ENCODE data around the gene OMP.

Gene OMP

DNA sequence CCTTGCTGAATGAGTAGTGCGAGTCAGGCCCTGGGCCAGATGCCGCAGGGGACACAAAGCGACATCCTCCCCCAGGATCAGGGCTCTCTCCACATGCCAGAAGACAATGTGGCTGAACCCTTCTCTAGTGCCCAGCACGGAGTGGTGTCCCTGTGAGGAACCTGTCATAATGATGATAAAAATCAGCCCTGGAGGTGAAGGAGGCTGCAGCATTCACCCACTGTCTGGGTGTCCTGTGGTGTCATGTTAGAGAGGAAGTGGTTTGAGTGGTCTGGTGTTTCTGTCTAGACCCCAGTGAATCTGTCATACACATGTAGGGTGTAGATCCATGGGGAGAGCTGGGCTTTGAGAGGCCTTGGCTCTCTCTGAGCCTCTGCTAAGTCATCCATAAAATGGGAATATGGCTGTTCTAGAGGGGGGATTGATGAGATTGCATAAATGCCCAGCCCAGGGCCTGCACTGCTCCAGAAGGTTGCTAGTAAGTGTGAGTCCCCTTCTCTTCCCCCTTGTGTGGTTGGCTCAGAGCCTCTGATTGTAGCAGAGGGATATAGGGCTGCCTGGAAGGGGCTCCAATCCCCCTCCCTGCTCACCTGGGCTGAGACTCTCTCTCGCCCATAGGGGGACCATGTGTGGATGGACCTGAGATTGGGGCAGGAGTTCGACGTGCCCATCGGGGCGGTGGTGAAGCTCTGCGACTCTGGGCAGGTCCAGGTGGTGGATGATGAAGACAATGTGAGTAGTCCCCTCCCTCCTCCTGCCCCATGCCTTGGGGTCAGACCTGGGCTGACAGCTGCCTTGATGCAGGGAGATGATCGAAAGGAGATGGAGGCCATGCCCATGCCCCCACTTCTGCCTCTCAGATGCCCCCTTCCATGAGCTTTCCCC, 39.7 kb downstream of the OMP start:
- DNase-seq (ENCODE audit: low read depth) = no peak

DNA sequence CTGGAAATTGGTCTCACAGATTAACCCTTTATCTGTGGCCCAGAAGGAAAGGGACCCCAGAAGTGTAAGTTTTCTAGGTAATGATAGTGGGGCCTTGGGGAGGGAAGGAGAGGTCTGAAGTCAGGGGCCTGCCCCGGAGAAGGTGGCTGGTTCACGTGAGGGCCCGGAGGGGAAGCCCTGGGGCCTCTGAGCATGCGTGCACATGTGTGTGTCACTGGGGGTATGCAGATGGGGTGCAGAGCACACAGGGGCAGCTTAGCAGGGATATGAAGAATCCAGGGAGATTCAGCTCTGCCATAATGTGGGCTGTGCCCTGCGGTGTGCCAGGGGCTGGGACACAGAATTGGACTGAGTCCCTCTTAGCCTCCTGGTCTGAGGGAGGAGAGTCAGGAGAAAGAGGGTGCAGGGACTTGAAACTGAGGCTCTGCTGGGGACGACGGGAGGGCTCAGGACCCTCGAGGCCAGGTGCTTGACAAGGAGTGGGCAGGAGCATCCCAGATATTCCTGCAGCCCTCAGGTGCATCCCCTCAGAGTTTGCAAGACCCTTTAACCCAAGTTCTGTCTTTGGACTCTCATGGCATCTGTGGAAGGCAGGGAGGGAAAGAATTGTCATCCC, 40.9 kb downstream of the OMP start:
- DNase-seq (ENCODE audit: low read depth) = no peak

DNA sequence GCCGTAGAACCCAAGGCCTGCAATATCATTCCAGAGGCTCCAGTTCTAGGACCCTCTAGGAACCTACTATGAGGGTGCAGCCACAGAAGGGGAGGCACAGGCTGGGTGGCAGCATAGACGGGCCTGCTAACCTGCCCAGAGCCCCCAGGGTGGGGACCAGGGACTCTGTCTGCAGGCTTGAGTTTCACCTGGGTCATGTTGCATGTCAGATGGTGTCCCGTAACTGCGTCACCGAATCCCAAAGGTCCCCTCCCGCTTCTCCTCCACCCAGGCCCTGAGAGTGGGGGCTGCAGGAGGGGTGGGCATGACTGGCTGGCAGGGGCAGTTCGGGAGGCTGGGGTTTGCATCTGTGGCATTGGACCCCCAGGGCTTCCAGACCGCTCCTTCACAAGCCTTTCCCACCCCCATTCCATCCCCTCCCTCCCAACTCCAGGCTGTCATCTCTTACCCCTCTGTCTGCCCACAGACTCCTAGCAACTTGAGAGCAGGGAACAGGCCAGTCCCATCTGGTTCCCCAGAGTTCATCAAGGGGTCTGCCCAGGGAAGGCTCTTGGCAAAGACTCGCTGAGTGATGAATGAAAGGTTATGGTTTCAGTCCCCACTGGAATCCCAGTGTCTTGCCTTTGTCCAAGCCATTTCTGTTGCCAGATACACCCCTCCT, 41.7 kb downstream of the OMP start:
- no peak for DNase-seq (ENCODE audit: low read depth)

DNA sequence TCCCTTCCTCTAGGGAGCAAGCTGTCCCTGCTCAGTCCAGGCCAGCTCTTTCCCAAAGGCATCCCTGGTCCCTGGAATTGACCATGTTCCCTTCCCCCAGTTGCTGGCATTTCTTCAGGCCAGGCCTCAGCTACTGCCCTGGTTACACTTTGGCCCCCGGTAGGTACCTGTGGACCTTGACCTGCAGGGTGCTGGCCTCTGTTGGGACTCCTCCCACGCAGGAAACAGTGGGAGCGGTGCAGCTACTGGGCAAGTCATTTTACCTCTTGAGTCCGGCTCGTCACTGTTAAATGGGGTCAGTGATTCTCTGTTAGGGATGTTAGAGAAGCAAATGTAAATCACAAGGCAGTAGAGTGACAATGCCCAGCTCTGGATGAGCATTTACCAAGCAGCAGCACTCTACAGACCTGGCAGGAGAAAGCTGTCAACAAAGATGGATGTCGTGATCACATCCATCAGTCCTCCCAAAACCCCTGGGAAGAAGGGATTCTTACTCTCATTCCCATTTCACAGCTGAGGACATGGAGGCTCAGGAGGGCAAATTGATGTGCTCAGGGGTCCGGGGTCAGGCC, 42.3 kb downstream of the OMP start:
- no peak for DNase-seq (ENCODE audit: low read depth)

DNA sequence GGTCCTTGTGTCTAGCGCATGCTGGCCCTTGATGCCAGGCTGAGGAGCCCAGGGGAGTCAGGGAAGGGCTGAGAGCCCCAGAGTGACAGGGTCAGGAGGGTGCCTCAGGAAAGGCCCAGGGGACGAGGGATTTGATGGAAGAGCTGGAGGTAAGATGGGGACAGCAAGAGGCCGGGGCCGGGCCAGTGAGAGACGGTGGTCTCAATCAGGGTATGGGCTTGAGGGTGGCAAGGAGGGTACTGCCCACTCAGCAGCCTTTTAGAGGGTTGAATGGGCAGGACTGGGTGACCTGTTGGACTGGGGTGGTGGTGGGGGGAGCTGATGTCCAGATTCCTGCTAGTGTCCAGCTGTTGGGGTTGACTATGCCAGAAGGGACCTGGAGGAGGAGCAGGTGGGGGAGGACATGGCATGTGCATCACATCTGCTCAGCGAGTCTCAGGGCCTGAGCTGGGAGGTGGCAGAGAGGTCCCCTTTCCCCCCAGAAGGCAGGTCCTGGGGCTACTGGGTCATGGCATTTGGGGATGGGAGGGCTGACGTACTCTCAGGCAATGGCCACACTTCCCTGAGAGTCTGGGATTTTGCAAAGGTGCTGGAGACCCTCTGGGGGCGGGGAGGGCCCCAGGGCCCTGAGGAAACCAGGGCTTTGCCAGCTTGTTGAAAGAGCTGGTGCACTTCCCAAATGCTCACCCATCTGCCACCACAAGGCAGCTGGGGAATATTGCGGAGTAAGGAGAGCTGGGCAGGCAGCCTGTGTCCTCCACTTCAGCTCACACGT, 43.8 kb downstream of the OMP start:
- DNase-seq (ENCODE audit: low read depth) = no peak

DNA sequence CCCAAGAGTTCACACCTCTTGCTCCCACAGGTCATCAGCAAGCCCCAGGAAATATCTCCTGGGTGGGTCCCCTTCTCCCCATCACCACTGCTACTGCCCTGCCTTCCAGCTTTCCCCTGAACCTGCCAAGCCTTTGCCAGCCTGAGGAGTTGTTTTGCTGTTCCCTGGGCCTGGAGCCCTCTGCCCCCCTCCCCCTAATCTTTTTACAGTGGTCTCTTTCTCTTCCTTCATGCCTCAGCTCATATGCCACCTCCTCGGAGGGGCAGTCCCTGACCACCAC, 44.3 kb downstream of the OMP start:
- DNase-seq (ENCODE audit: low read depth) = no peak

DNA sequence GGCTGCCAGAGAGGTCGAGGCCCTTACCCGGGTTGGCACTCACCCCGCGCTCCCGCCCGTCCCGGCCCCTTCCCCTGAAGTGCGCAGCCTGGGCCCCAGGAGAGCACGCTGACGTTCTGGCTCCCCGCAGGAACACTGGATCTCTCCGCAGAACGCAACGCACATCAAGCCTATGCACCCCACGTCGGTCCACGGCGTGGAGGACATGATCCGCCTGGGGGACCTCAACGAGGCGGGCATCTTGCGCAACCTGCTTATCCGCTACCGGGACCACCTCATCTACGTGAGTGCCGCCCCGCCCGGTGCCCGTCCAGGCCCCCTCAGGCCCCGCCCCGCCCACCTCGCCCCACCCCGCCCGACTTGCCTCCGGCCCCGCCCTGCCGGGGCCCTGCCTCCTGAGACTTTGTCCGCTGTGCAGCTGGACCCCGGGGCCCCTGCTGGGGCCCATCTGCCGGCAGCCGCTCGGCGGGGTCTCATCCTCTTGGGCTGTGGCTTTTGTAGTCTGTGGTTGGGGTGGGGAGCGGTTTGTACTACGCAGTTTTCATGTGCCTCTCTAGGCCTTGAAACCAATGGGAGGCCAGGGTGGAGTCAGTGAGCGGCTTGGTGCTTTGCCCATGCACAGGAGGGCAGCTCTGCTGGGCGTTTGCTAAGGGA, 45.2 kb downstream of the OMP start:
- DNase-seq (ENCODE audit: low read depth) = no peak

DNA sequence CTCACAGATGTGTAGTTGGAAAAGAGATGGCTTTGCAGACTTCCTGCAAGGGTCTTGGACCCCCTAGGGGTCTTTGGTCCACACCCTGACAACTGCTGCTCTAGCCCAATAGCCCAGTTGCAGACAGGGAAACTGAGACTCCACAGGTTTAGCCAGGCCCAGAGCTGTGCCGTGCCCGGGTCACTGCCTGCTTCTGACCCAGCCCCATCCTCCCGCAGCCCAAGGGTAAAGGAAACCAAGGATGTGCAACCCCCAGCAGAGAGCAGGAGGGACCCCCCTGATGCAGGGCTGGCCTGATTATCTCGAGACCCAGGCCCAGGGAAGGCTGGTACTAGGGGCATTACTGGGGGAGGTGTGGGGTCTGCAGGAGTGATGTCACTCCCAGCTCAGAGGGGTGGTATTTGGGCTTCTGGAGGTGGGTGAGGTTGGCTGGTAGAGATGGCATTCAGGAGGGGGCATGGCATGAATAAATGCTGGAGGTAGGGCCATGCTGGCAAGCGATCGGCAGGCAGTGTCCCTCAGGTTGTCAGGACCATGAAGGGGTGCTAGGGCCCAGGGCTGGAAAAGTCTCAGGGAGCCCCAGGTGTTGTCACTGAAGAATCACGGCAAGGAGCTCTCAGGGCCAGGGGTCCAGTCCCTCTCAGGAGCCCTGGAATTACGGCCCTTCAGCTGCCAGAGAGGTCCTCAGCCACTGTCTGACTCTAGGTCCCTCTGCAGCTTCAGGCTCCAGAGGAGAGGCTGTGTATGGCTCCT, 46.5 kb downstream of the OMP start:
- DNase-seq (ENCODE audit: low read depth) = no peak

DNA sequence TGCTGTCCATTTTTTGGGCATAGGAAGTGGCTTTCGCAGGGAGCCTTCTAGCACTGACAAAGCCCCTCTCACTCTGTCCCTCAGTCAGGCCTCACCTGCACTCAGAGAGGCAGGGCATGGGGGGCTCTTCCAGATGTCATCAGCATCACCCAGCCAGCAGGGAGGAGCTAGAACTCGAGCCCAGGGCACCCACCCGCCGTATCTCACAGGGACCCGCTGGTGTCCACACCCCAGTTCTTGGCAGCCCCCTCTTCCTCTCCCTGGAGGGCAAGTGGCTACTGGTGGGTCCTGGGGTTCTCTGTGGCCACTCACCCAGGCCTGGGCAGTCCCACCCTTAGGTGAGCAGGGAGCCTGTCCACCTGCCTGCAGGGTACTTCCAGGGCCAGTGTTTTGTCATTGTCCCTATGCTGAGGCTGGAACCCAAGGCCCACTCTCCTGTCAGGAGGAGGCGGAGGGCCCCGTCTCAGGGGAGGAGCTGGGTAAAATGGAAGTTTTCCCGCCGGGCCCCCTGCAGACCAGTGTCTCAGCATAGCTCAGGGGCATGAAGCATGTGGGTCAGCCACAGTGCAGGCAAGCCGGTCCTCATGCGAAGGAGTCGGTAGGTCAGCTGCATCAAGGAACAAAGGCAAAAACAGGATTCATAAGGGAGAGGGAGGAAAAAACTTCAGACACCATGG, 47.2 kb downstream of the OMP start:
- DNase-seq (ENCODE audit: low read depth) = no peak

DNA sequence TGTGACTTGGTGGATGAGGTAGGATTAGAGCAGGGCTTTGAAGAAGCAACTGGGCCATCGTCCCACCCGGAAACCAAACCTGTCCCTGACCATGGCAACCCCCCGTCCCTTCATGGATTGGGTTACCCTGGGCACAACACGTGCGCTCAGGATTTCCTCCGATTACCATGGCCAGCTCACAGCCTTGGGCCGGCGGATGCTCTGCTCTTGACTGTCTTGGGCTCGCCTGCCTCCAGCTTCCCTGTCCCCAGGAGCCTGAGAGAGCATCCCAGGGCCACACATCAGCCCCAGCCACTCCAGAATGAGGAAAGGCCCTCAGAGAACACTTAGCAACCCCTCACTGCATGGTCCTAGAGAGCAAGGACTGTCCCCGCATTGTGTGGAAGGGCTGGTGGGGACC, 48.2 kb downstream of the OMP start:
- DNase-seq (ENCODE audit: low read depth) = no peak

DNA sequence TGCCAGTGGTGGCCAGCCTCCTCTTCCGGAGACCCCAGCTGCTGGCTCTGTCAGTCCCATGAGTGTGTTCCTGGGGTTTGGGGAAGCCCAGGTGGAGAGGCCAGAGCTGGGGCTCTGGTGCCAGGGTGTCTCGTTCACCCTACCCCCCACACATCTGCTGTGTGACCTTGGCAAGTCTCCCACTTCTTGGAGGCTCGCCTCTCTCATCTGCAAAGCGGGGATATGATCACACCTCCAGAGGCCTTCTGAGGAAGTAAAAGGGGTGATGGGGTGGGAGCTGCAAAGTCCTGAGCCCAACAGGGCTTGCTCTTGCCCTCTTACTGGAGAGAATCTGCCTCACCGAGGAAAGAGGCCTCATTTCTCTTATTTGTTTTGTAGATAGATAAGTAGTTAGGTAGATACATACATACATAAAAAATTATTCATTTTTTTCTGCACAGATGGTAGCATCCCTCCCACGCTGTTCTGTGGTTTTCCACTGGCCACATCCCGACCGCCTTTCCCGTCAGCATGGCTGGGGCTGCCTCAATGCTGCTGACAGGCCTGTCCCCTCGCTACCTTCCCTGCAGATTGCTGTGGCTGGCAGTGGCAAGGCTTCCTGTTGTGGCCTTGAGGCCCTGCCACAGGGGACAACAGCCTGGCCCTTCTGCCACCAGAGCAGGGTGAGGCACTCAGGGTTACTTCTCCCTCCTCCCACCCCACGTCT, 49.3 kb downstream of the OMP start:
- peak; percentile 26 for DNase-seq (ENCODE audit: low read depth)

DNA sequence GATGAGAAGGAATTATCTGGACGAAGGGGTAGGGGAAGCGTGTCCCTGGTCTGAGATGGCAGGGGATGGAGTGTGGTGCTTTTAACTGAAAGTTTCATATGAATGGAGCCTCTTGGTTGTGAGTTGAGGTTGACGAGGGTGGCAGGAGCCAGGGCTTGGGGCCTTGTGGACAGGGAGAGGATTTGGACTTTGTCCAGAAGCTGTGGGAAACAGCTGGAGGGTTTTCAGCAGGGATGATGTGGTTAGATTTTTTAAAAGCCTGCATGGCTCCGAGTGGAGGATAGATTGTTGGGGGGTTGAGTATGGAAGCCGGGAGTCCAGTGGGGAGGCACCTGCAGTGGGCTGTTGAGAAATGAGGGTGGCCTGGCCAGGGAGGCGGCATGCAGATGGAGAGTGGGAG, 50.2 kb downstream of the OMP start:
- DNase-seq (ENCODE audit: low read depth) = no peak

Measured in stimulated activated CD8-positive, alpha-beta memory T cell treated with anti-CD3 and anti-CD28 coated beads, Interleukin-7, amount 100 ng/mL, for 24 hours (primary cell).